HEK293 (cell line): ENCODE results near the gene OLFM1.

Source experiments
- ZNF660 ChIP-seq: fragments of 450-650 bp; IDR thresholded peaks from 2 replicates; pipeline ENCODE4 v1.5.1; 2018; ENCODE audit warnings: missing biosample characterization, mild to moderate bottlenecking, missing genetic modification characterization
- TF ChIP-seq, protein P1 (sequence below): fragments of 450-650 bp; formaldehyde crosslinking; IDR thresholded peaks from 2 replicates; pipeline ENCODE4 v1.5.1; 2016; ENCODE audit warnings: missing biosample characterization, missing genetic modification characterization

DNA sequence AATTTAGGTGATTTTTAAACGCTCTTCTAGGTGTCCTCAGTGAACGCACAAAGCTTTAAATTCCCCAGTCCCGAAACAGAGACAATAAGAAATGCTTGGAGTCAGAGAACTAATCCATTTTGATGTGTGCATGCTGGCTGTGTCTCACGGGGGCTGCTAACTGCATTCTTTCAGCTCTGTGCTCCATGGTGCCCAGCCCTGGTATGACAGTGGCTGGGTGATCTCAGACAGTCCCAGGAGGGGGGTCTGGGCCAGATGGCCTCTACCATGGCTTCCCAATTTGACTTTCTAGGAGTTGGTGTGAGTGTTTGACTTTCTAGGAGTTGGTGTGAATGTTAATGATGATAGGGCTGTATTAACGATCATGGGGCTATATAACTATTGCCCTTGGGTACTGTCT is 12.1 kb downstream of the OLFM1 start:
- TF ChIP-seq ZNF660 (tag by site-specific recombination) = no peak
- TF ChIP-seq, protein P1, sequence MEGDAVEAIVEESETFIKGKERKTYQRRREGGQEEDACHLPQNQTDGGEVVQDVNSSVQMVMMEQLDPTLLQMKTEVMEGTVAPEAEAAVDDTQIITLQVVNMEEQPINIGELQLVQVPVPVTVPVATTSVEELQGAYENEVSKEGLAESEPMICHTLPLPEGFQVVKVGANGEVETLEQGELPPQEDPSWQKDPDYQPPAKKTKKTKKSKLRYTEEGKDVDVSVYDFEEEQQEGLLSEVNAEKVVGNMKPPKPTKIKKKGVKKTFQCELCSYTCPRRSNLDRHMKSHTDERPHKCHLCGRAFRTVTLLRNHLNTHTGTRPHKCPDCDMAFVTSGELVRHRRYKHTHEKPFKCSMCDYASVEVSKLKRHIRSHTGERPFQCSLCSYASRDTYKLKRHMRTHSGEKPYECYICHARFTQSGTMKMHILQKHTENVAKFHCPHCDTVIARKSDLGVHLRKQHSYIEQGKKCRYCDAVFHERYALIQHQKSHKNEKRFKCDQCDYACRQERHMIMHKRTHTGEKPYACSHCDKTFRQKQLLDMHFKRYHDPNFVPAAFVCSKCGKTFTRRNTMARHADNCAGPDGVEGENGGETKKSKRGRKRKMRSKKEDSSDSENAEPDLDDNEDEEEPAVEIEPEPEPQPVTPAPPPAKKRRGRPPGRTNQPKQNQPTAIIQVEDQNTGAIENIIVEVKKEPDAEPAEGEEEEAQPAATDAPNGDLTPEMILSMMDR (tag by site-specific recombination) = no peak
